A673 (cell line): Measurements from ENCODE around the gene GMEB2. TPM values are rescaled to one million over a fixed set of nuclear protein-coding genes. Genes with fewer than 3 reads are reported as not detected.

Experiments
- BruUV-seq: library from RNA; stranded (reverse); fragments of 400-500 nt; replicated peaks from 2 replicates; lab custom pipeline; 2021; lab: Mats Ljungman, UMichigan
- CTCF ChIA-PET: fragments of 300-600 bp; sonication (Branson Sonifier 250); formaldehyde crosslinking; loops from one replicate; lab custom pipeline; 2022; ENCODE audit warnings: antibody characterized with exemption; lab: Charles Lee
- POLR2A ChIA-PET: fragments of 300-600 bp; sonication (Branson Sonifier 250); formaldehyde crosslinking; loops from one replicate; lab custom pipeline; 2022; ENCODE audit warnings: antibody characterized with exemption; ENCODE audit not compliant: low non-redundant PET; lab: Charles Lee
- DNase-seq: peaks from one replicate; pipeline ENCODE4 v3.0.0-alpha.2; 2015; ENCODE audit warnings: low spot score
- H3K27ac ChIP-seq: fragments of 200-600 bp; sonication (generic); 2 replicates; pipeline ENCODE4 v1.5.1; 2016; ENCODE audit warnings: mixed run types, low read depth, mild to moderate bottlenecking, mixed read lengths, antibody characterized with exemption, low read length; ENCODE audit not compliant: poor library complexity, severe bottlenecking
- H3K27me3 ChIP-seq: fragments of 200-600 bp; sonication (generic); replicated peaks from 2 replicates; pipeline ENCODE4 v1.6.1; 2017; ENCODE audit warnings: mixed run types, low read depth, mild to moderate bottlenecking, mixed read lengths, antibody characterized with exemption, low read length; ENCODE audit not compliant: insufficient read depth, poor library complexity
- H3K36me3 ChIP-seq: fragments of 200-600 bp; sonication (generic); 2 replicates; pipeline ENCODE4 v1.6.1; 2016; ENCODE audit warnings: mixed run types, mild to moderate bottlenecking, mixed read lengths, antibody characterized with exemption, low read length; ENCODE audit not compliant: insufficient read depth, poor library complexity, severe bottlenecking
- H3K4me1 ChIP-seq: fragments of 200-600 bp; sonication (generic); 2 replicates; pipeline ENCODE4 v1.6.1; 2017; ENCODE audit warnings: mixed run types, mild to moderate bottlenecking, mixed read lengths, antibody characterized with exemption, low read length; ENCODE audit not compliant: insufficient read depth, poor library complexity, severe bottlenecking
- H3K4me3 ChIP-seq: fragments of 200-600 bp; sonication (generic); 2 replicates; pipeline ENCODE4 v1.5.1; 2016; ENCODE audit warnings: low read depth, mixed run types, mild to moderate bottlenecking, mixed read lengths, low read length; ENCODE audit not compliant: poor library complexity, severe bottlenecking
- H3K9me3 ChIP-seq: fragments of 200-600 bp; sonication (generic); 2 replicates; pipeline ENCODE4 v1.6.1; 2016; ENCODE audit warnings: mixed run types, low read depth, mild to moderate bottlenecking, mixed read lengths, antibody characterized with exemption, low read length; ENCODE audit not compliant: poor library complexity, severe bottlenecking
- EZH2 ChIP-seq: fragments of 200-600 bp; sonication (generic); IDR thresholded peaks from 2 replicates; pipeline ENCODE4 v1.6.1; 2017; ENCODE audit warnings: borderline replicate concordance, low read depth, mild to moderate bottlenecking, mixed read lengths, antibody characterized with exemption, low read length; ENCODE audit not compliant: poor library complexity, severe bottlenecking
- intact Hi-C: fragments of 100-400 bp; cut with micrococcal nuclease; formaldehyde crosslinking; loops from one replicate; pipeline ENCODE4 v1.10.0; 2022; ENCODE audit not compliant: unreplicated experiment
- total RNA-seq: library from RNA; stranded (reverse); gene quantifications from 2 replicates; pipeline ENCODE4 v1.2.3, GENCODE V29; 2021
- TF ChIP-seq, protein P1 (sequence below): fragments of 300-800, 200-600 bp; sonication (generic); conservative IDR thresholded peaks from 2 replicates; pipeline ENCODE4 v1.5.1; 2017; ENCODE audit warnings: low read depth, mild to moderate bottlenecking, antibody characterized with exemption, low read length, moderate library complexity, mixed read lengths

Gene GMEB2
- total RNA-seq, 1 experiment from 2014 or later: 12.8 TPM

DNA sequence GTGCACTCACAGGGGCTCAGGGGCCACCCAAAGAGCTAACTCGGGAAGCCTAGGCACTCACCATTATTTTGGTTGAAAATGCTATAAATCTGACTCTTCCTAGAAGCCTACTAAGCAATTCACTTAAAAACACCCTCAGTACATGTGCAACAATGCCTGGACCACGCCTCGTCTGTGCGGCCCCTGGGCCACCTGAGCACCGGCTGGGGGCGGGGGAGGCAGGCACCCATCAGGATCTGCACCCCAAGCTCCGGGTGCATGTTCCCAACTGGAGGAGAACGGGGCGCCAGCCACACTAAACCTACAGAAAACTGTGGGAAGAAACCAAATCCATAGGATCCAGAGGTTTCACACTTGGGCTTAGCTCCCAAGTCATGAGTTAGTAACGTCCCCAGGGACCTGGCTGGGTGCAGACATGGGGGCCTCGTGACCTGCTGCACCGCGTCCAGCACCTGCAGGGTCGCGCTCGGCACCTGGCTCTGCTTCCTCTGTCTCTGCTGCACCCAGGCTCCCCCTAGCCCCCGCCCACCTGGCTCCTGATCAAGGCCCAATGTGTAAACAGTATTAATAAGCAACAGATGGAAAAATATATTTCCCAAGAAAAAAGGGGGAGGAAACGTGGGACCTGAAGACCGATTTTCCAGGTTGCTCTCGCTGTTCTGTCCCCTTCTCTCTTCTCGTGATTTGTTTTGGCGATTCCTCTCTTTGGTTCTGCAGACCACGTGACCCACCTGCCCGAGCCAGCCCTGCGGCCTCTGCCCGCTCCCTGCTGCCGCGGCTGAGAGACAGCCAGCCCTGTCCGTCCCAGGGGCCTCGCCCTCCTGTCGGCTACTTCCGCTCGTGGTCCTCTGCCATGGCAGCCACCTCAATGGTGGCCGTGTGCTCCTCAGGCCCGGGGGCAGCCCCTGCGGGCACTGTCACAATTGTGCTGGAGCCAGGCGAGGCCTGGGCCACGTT is 37.4 kb downstream of the GMEB2 start:
- intact Hi-C loops: no loop called here
- Histone ChIP-seq H3K27ac (no peak overlapping the region), H3K27me3 (no peaks in the 10 kb centered on the region), H3K4me1 (no peaks in the 10 kb centered on the region), H3K9me3 (no peaks in the 10 kb centered on the region), H3K4me3 (no peak overlapping the region), H3K36me3 (peaks cover 2% of the 10 kb centered on the region)
- no peak for DNase-seq
- TF ChIP-seq, protein P1, sequence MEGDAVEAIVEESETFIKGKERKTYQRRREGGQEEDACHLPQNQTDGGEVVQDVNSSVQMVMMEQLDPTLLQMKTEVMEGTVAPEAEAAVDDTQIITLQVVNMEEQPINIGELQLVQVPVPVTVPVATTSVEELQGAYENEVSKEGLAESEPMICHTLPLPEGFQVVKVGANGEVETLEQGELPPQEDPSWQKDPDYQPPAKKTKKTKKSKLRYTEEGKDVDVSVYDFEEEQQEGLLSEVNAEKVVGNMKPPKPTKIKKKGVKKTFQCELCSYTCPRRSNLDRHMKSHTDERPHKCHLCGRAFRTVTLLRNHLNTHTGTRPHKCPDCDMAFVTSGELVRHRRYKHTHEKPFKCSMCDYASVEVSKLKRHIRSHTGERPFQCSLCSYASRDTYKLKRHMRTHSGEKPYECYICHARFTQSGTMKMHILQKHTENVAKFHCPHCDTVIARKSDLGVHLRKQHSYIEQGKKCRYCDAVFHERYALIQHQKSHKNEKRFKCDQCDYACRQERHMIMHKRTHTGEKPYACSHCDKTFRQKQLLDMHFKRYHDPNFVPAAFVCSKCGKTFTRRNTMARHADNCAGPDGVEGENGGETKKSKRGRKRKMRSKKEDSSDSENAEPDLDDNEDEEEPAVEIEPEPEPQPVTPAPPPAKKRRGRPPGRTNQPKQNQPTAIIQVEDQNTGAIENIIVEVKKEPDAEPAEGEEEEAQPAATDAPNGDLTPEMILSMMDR: no peak
- no peak for TF ChIP-seq EZH2
- ChIA-PET CTCF (no interaction called here), POLR2A (no interaction called here)
- BruUV-seq: no TSS peak

DNA sequence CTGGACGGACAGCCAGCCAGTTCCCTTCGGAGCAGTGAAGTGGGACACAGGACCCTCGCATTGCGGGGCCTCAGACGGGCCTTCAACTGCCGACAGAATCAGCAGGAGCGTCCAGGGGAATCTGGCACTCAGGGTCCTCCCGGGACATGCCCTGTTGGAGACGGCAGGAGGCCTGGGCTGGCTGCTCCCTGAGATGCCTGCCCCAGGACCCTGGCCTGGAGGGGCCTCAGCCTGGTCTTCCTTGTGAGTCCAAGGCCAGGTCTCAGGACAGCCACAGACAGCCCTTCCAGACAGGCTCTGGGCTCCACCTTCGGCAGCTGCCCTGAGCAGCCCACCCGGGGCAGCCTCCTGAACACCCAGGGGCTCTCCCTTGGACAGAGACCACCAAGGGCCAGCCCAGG is 38.3 kb downstream of the GMEB2 start:
- ChIA-PET CTCF (interaction anchor here (0.6 kb wide), 1 partner anchor 9 kb away, joined by 3 read pairs; no protein-coding TSS in a partner anchor), POLR2A (no interaction called here)
- no peak for TF ChIP-seq EZH2
- TF ChIP-seq, protein P1: no peak
- Histone ChIP-seq H3K4me3 (no peak overlapping the region), H3K9me3 (no peaks in the 10 kb centered on the region), H3K36me3 (peaks cover 2% of the 10 kb centered on the region), H3K4me1 (no peaks in the 10 kb centered on the region), H3K27me3 (no peaks in the 10 kb centered on the region), H3K27ac (no peak overlapping the region)
- DNase-seq: no peak
- BruUV-seq: no TSS peak
- intact Hi-C loops: no loop called here

DNA sequence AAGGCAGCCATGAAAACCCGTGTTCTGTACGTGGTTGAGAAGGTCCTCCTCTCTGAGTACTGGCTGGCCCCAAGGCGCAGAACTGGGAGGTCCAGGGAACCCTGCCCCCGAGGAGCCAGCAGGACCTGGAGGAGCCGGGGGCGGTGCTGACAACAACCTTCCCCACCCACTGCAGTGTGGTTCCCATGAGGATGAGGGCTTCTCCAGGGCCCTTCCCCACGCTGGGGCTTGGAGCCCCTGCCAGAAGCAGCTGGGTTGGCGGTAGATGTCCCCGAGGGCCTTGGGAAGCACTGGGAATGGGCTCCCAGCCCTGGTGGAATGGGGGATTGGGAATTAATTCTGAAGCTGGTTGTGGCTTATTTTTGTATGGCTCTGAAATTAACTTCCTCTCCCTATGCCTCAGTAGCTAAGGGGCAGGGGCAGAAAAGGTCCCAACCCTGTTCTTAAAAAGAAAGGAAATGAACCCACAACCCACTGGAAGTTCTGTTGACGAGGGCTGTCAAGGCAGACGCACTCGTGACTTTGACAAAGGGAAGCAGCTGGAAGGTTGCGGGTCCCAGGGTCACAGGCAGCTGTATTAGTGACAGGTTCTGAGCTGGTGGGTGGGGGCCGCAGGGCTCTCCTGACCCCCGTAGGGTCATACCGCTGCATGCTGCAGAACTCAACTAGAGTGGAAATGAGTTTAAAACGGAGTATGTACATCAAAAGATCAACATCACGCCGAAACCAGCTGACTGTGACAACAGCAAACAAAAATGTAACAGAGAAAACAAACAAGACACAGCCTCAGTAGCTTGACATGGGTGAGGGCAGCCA is 38.9 kb downstream of the GMEB2 start:
- Histone ChIP-seq H3K4me1 (peaks cover 3% of the 10 kb centered on the region), H3K4me3 (no peak overlapping the region), H3K9me3 (no peaks in the 10 kb centered on the region), H3K27me3 (no peaks in the 10 kb centered on the region), H3K36me3 (peaks cover 2% of the 10 kb centered on the region), H3K27ac (no peak overlapping the region)
- no peak for DNase-seq
- ChIA-PET CTCF (interaction anchor here (0.6 kb wide), 1 partner anchor 10 kb away, joined by 3 read pairs; no protein-coding TSS in a partner anchor), POLR2A (no interaction called here)
- TF ChIP-seq, protein P1: no peak
- no TSS peak for BruUV-seq
- intact Hi-C loops: no loop called here
